HG02798 (cell line): ENCODE measurements around the gene GSTA2.
"Not testable (repeated sequence)": the region's sequence is repeated elsewhere in the genome, so short reads cannot be mapped to it uniquely, and the experiment has no call there.

ENCODE experiments used
- ATAC-seq: cut with Tn5 transposase; IDR thresholded peaks from one replicate; pipeline ENCODE4 v1.9.1; 2021; ENCODE audit warnings: mild to moderate bottlenecking; ENCODE audit not compliant: unreplicated experiment, poor library complexity

The GSTA2 gene

DNA sequence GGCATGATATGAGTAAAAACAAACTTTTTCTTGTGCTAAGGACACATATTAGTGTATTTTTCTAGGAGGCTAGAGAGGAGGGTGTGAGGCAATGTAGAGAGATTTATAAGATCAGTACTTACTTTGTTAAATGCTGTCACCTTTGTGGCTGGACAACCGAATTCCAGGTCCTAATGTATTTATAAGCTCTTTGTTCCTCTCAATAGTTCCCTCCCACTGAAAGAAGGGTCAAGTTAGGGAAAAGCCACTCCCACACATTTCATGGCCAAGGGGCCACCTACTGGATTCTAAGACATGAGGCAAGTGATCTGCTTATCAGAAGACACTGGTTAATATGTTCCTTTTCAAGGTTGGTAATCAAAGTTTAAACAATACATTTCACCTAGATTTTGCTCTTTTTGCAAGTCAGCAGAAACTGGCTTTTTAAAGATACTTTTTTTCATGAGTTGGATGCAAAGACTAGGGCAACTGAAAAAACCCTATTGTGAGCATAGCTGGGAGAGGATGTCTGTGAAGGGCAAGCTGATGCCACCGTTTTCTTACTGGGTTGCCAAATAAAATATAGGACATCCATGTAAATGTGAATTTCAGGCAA lies at the start of gene GSTA2:
TSS of gene GSTA2 (minus strand) at position 154 of the 595 bp plus-strand sequence. CDS start 5,528 bp downstream, outside the sequence.
- not testable (repeated sequence) for ATAC-seq

DNA sequence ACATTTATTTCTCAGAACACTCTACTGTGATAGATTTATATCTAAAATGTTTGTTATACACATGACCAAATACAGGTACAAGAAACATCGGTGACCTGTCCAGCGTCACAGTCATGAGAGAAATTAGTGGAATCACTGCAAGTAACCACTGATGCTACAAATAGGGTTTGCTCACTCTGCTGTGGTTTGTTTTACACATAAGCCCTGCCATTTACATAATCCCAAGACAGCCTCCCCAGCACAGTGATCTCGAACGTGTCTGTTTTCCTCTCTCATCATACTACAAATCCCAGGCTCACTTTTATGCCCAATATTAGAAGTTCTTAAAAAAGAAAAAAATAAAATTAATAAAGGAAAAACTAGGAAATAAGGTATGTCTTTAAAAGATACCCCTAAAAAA lies 46.5 kb upstream of the GSTA2 start:
- ATAC-seq = not testable (repeated sequence)

DNA sequence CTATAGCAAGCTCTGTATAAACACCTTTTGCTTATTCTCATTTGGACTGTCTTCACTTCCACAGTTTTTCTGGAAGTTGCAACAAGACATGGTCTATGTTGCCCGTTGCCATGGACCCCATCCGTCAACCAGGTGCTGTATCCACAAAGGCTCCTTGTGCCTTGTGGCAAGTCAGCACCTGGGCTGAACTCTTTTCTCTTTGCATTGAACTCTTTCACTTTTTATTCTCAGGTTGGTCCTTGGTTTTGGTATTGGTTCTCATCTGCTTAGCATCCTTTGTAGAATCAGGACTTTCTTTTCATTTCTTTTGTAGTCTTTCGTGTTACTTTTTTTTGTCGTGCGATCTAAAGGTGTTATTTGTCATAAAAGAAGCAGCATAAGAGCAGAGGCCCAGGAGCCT lies 45.4 kb upstream of the GSTA2 start:
- ATAC-seq = no peak

- not testable (repeated sequence) for ATAC-seq
Observed at GRCh38 chr6:52803668-52804255, 40.5 kb upstream of the GSTA2 start, which contains the start of gene GSTA1. GSTA1 (minus strand) TSS chr6:52803816; CDS start chr6:52799267, 4,549 bp downstream.

DNA sequence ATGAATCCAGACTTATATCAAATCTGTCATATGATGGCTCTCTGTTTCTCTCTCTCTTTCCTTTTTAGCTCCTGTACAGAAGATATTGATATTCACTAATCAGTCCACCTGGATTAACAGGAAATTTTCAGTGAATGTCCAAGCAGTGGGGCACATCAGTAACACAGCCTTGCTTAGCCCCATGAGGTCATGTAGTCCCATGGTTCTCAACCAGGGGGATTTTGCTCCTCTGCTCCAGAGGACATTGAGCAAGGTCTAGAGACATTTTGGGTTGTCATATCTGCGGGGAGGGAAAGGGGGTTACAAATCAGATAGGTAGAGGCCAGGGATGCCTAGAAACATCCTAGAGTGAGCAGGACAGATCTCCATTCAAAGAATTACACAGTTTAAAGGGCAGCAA lies 39.5 kb upstream of the GSTA2 start:
- no peak for ATAC-seq

DNA sequence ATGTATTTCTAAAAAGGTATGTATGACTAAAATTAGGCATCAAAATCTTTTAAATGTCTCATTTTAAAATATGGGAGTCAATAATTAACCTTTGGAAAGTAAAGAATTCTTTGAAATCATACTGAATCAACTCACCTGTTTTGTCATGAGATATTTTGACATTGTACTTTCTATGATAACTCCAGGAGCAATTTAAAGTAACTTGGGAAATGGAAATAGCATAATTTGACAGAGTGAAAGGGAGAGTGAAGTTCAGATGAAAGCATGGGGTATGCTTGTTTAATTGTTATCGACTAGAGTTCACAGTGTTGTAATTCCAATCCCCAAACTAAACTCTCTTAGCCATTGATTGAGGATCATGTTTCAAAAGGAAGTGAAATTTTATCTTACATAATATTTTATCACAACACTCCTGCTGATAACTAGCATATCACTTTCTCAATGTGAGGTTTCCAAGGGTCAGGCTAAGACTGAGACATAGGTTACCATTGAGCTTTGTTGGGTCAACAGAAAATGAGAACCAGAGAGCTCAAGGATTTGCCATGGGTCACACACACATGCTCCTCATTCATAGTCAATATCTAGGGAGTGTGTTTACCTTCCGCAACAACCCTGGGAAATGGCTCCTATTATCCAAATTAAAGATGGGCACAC lies 38.0 kb upstream of the GSTA2 start:
- ATAC-seq = no peak

GRCh38 chr6:52799272-52799671 lies 36.0 kb upstream of the GSTA2 start:
- ATAC-seq = not testable (repeated sequence)

DNA sequence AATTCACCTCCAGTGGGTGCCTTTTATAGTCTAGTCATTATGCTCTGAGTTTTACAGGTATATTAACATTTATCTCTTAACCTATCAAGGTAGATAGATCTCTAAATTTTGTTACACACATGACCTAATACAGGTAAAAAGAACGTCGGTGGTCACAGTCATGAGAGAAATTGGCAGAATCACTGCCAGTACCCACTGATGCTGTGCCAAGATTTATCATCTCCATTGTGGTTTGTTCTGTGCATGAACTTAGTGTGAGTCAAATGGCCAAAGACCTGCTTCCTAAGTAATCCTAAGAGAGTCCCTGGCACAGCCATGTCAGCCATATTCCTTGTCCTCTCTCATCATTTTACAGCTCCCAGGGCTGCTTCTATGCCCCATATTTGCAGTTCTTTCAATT lies 31.1 kb upstream of the GSTA2 start:
- not testable (repeated sequence) for ATAC-seq

- no peak for ATAC-seq
Observed at GRCh38 chr6:52790861-52791260, 27.6 kb upstream of the GSTA2 start.

- not testable (repeated sequence) for ATAC-seq
Observed at GRCh38 chr6:52789658-52790057, 26.4 kb upstream of the GSTA2 start.

DNA sequence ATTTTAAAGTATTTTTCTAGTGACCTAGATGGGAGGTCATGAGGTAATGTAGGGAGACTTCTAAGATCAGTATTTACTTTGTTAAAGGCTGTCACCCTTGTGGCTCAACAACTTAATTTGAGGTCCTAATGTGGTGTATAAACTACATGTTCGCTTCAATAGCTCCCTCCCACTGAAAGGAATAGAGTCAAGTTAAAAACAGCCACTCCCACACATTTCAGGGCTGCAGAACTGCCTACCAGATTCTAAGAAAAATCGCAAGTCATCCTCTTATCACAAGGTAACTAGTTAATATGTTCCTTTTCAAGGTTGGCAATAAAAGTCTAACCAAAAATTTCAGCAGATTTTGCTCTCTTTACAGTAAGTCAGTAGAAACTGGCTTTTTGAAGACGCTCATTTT lies 25.2 kb upstream of the GSTA2 start:
- ATAC-seq = no peak

GRCh38 chr6:52787917-52788316 lies 24.6 kb upstream of the GSTA2 start:
- no peak for ATAC-seq

GRCh38 chr6:52786249-52786956 lies 23.1 kb upstream of the GSTA2 start:
- no peak for ATAC-seq

GRCh38 chr6:52782696-52783274 lies 19.5 kb upstream of the GSTA2 start:
- ATAC-seq = not testable (repeated sequence)

DNA sequence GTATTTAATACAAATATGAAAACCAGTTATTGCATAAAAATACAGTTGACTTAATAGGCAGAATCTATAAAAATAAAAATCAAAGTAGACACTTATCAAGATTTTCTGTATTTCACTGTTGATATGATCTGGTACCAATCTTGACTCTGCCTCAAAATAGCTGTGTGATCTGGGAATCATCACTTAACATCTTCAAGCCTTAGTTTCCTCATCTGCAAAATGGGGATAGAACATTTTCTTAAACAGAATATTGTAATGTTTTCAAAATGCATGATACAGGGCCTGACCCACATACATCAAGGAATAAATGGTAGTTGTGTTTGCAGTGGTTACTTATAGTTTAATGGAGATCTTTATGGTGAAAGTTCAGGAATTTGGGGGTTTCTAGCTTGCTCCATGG lies 18.9 kb upstream of the GSTA2 start:
- not testable (repeated sequence) for ATAC-seq

- ATAC-seq = no peak
Observed at GRCh38 chr6:52779237-52779636, 16.0 kb upstream of the GSTA2 start.

DNA sequence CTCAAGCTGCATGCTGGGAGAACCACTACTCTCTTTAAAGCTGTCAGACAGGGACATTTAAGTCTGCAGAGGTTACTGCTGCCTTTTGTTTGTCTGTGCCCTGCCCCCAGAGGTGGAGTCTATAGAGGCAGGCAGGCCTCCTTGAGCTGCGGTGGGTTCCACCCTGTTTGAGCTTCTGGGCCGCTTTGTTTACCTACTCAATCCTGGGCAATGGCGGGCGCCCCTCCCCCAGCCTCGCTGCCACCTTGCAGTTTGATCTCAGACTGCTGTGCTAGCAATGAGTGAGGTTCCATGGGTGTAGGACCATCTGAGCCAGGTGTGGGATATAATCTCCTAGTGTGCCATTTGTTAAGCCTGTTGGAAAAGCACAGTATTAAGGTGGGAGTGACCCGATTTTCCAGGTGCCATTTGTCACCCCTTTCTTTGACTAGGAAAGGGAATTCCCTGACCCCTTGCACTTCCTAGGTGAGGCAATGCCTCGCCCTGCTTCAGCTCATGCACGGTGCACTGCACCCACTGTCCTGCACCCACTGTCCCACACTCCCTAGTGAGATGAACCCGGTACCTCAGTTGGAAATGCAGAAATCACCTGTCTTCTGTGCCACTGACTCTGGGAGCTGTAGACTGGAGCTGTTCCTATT lies 13.6 kb upstream of the GSTA2 start:
- not testable (repeated sequence) for ATAC-seq

DNA sequence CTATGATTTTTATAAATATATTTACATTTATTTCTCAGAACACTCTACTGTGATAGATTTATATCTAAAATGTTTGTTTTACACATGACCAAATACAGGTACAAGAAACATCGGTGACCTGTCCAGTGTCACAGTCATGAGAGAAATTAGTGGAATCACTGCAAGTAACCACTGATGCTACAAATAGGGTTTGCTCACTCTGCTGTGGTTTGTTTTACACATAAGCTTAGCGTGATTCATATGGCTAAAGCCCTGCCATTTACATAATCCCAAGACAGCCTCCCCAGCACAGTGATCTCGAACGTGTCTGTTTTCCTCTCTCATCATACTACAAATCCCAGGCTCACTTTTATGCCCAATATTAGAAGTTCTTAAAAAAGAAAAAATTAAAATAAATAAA lies 6.1 kb upstream of the GSTA2 start:
- ATAC-seq = not testable (repeated sequence)

DNA sequence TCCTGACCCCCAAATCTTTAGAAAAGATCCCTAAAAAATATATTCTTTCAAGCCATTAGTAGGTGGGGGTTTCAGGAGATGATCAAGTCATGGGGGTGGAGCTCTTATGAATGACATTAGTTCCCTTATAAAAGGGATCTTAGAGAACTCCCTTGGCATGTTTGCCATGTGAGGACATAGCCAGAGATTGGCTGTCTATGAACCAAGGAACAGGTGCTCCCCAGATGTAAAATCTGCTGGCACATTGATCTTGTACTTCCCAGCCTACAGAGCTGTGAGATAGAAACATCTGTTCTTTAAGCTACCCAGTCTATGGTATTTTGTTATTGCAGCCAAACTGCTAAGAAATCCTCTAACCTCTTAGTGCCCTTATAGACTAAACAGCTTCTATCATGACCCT lies 4.4 kb upstream of the GSTA2 start:
- not testable (repeated sequence) for ATAC-seq
